ENCODE measurements around the gene PCP4L1. TPM values are rescaled to one million over a fixed set of nuclear protein-coding genes. Genes with fewer than 3 reads are reported as not detected.
"Not testable (repeated sequence)": the region's sequence is repeated elsewhere in the genome, so short reads cannot be mapped to it uniquely, and the experiment has no call there.

The PCP4L1 gene
- total RNA-seq, 2 experiments from 2014 or later = 0.21 to 0.27 TPM

DNA sequence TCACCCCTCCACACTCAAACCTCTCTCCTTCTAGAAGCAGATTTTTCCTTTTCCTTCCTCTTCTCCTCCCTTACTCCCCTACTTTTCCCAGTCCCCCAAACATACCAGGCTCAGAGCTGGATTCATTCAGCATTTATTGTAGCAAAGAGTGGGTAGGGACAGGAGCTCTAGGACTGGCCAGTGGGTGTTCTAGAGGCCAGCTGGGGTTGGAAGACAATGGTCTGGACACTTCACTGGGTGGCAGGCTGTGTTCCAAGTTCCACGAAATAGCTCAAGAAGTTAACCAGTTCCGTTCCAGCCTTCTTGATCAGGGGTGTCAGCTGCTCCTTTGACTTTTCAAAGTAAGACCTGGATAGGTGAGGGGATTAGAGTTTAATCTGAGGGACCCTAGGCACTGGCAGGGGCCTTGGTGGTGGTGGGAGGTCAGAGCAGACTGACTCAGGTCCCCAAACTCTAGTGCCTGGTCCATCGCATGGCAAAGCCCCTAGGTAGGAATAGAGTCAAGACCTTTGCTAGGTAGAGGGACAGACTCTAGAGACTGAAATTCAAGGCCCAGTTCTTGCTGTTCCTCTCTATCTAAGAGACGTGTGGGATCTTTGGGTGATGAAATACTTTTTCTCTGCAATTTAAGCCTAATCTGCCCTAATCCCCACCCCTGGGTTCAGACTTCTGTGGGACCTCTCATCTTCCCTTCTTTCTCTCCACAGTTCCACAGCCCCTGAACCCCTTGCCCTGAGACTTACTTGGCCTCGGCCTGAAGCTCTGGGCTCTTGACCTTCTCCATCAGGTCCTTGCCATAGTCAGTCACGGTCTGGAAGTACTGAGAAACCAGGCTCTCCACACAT, 36.1 kb upstream of the PCP4L1 start:
- no peak for ATAC-seq
- Mint-ChIP-seq H3K36me3 (ENCODE audit: low read depth) (no peaks in the 10 kb centered on the region), H3K4me3 (no peak overlapping the region), H3K27ac (no peak overlapping the region), H3K9me3 (ENCODE audit: low read depth) (no peaks in the 10 kb centered on the region), H3K4me1 (peaks cover 50% of the 10 kb centered on the region), H3K27me3 (no peaks in the 10 kb centered on the region)
- ChIA-PET CTCF (interaction anchor here (0.7 to 7.0 kb wide), 10 partner anchors 14 to 600 kb away, joined by 3 to 108 read pairs (median 3); partner anchors contain the start of gene NDUFS2), POLR2A (interaction anchor here (0.8 kb wide), 1 partner anchor 40 kb away, joined by 4 read pairs; no protein-coding TSS in a partner anchor)
- DNase-seq = no peak
- intact Hi-C loops (cut with DNase I, micrococcal nuclease) = no loop called here

DNA sequence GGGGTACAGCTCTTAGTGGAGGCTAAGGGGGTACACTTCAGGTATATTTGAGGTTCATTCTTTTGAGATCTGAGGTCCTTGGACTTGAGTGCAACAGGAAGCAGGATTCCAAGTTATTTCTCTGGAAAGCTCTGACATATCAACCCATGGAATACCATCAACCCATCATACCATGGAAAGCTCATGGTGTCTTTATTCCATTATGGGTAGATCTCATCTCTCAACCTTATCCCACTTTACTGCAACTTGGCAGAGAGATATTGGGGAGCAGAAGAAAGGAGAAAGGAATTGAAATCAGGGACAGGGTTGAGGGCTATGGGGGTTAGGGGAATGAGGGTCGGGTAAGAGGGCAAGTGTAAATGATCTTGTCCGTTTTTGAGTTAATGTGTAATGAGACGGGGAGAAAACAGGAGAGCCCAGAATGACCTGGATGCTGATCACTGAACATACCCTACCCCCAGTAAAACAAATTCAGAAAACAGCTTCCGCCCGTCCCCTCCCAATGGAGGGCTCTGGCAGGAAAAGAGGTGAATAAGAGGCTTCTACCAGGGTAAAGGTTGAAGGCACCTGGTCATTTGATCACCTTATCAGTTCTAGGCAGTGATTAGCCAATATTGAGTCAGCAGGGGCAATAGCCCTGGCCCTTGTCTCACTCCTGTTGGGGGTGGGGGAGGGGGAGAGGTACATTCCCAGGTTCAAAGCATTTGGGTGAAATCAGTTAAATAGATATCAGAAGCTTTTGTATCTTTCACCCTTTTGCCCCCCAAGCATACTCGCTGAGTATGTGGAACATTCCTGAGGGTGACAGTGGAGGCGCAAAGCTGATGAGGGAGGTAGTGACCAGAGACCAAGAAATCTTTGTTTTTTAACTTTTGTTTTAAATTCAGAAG, 34.5 kb upstream of the PCP4L1 start:
- intact Hi-C loops (cut with DNase I, micrococcal nuclease) = no loop called here
- Mint-ChIP-seq H3K36me3 (ENCODE audit: low read depth) (peaks cover 14% of the 10 kb centered on the region), H3K27me3 (no peaks in the 10 kb centered on the region), H3K4me3 (no peak overlapping the region), H3K4me1 (peaks cover 41% of the 10 kb centered on the region), H3K9me3 (ENCODE audit: low read depth) (no peaks in the 10 kb centered on the region), H3K27ac (no peak overlapping the region)
- ChIA-PET CTCF (interaction anchor here (1.1 to 7.0 kb wide), 9 partner anchors 13 to 159 kb away, joined by 3 to 108 read pairs (median 4); partner anchors contain the start of gene NDUFS2), POLR2A (interaction anchor here (0.5 kb wide), 1 partner anchor 165 kb away, joined by 3 read pairs; no protein-coding TSS in a partner anchor)
- ATAC-seq (no peak), DNase-seq (no peak)

DNA sequence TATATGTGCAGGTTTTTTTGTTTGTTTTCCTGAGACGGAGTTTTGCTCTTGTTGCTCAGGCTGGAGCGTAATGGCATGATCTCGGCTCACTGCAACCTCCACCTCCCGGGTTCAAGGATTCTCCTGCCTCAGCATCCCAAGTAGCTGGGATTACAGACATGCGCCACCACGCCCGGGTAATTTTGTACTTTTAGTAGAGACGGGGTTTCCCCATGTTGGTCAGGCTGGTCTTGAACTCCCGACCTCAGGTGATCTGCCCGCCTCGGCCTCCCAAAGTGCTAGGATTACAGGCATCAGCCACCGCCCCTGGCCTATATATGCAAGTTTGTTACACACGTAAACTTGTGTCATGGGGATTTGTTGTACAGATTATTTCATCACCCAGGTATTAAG, 33.9 kb upstream of the PCP4L1 start:
- H3K27me3 Mint-ChIP-seq; ATAC-seq; H3K9me3 Mint-ChIP-seq (ENCODE audit: low read depth); H3K4me3 Mint-ChIP-seq; DNase-seq: not testable (repeated sequence)
- H3K27ac Mint-ChIP-seq = peak overlapping the region; percentile 87
- CTCF ChIA-PET = interaction anchor here (1.0 to 7.0 kb wide), 10 partner anchors 14 to 165 kb away, joined by 3 to 108 read pairs (median 5); partner anchors contain the start of genes ADAMTS4 and NDUFS2
- POLR2A ChIA-PET = interaction anchor here (1.3 kb wide), 1 partner anchor 166 kb away, joined by 4 read pairs; no protein-coding TSS in a partner anchor
- peaks cover 14% of the 10 kb centered on the region for H3K36me3 Mint-ChIP-seq (ENCODE audit: low read depth)
- H3K4me1 Mint-ChIP-seq = peaks cover 37% of the 10 kb centered on the region
- intact Hi-C loops (cut with DNase I, micrococcal nuclease) = loop anchor here (1.0 to 5.0 kb wide), 14 partner anchors 15 to 1338 kb away; partner anchors contain the start of genes DEDD (in 2 of the 2), PPOX (in 2 of the 2), B4GALT3 (in 1 of the 2) and NDUFS2 (in 1 of the 2)

DNA sequence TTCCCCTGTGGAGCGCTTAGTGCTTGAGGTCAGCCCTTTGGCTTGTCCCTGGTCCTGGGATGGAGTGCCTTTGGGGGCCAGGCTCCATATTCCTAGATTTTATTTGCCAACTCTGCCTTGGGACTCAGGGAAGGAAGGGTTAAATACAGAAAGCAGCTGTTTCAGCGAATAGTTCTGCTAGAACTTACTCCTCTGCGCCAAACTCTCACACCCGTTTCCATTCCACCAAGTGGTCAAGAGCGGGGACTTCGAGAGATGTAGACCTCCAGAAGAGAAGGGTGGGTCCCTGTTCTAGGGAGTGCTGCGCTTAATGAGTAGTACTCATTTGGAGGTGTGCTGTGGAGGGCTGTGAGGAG, 33.4 kb upstream of the PCP4L1 start:
- DNase-seq (peak; percentile 19), ATAC-seq (no peak)
- H3K4me1 Mint-ChIP-seq = peaks cover 33% of the 10 kb centered on the region
- peaks cover 16% of the 10 kb centered on the region for H3K36me3 Mint-ChIP-seq (ENCODE audit: low read depth)
- POLR2A ChIA-PET = interaction anchor here (0.6 to 1.3 kb wide), 18 partner anchors 8 to 1279 kb away, joined by 3 to 16 read pairs (median 4); partner anchors contain the start of genes B4GALT3, NDUFS2, SDHC and UFC1
- intact Hi-C loops (cut with DNase I, micrococcal nuclease) = loop anchor here (1.0 to 5.0 kb wide), 14 partner anchors 16 to 1337 kb away; partner anchors contain the start of genes DEDD (in 2 of the 2), PPOX (in 2 of the 2), B4GALT3 (in 1 of the 2) and NDUFS2 (in 1 of the 2)
- H3K4me3 Mint-ChIP-seq = peak overlapping the region; percentile 14
- no peaks in the 10 kb centered on the region for H3K9me3 Mint-ChIP-seq (ENCODE audit: low read depth)
- H3K27me3 Mint-ChIP-seq = no peaks in the 10 kb centered on the region
- CTCF ChIA-PET = interaction anchor here (0.6 to 7.0 kb wide), 41 partner anchors 9 to 456 kb away, joined by 3 to 108 read pairs (median 5); partner anchors contain the start of genes ADAMTS4, CFAP126, DEDD and FCER1G
- peak overlapping the region; percentile 87 for H3K27ac Mint-ChIP-seq

DNA sequence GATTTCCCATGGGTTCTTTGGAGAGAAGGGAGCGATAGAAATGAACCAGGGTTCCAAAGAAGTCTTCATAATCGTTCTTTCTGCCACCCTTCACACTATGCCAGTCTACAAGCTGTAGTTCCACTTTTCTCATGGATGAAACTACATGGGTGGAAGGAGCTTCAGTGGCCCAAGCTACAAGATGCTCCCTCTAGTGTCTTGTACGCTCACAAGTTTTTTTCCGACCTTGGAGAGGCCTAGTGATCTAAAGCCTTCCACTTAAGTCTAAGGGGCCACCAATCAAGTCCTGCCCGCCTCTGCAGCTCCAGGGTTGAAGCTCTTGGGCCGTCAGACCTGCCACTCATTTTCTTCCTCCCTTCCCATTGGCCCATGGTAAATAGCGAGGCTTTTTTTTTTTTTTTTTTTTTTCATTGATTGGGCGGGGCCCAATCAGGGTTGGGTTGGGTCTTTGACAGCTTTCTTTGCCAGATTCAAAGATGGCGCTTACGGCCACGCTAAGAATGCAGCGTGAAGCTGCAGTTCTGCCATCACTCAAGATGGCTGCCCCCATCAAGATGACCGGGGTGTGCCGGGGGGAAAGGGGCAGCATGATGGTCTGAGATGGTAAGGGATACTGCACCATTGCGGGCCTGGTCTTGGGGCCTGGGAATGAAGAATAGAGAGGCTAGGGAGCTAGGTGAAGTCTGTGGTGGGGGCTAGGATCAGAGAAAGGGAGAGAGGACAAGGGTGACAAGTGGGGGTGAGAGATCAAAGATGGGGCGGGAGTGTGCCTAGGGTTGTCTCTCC, 32.8 kb upstream of the PCP4L1 start, which contains the start of gene TOMM40L:
Gene TOMM40L (plus strand): TSS at position 527 of the 786 bp plus-strand sequence. CDS start 430 bp downstream, outside the sequence.
- Mint-ChIP-seq H3K27ac (peak within 1 kb of the TSS; percentile 98), H3K4me3 (peak within 1 kb of the TSS; percentile 97), H3K36me3 (ENCODE audit: low read depth) (peaks cover 19% of the 10 kb centered on the region), H3K4me1 (peaks cover 33% of the 10 kb centered on the region), H3K27me3 (no peaks in the 10 kb centered on the region), H3K9me3 (ENCODE audit: low read depth) (no peaks in the 10 kb centered on the region)
- peak; percentile 95 for ATAC-seq
- CTCF ChIA-PET = interaction anchor here (0.6 to 7.0 kb wide), 43 partner anchors 10 to 457 kb away, joined by 3 to 108 read pairs (median 4); partner anchors contain the start of genes ADAMTS4, CFAP126, DEDD and FCER1G
- POLR2A ChIA-PET = interaction anchor here (0.6 to 1.3 kb wide), 20 partner anchors 9 to 1280 kb away, joined by 3 to 16 read pairs (median 4); partner anchors contain the start of genes B4GALT3, NDUFS2, SDHC and UFC1
- DNase-seq = peak; percentile 91
- intact Hi-C loops (cut with DNase I, micrococcal nuclease) = loop anchor here (1.0 to 5.0 kb wide), 15 partner anchors 16 to 1337 kb away; partner anchors contain the start of genes DEDD (in 2 of the 2), NDUFS2 (in 2 of the 2), PPOX (in 2 of the 2) and SDHC (in 2 of the 2)

DNA sequence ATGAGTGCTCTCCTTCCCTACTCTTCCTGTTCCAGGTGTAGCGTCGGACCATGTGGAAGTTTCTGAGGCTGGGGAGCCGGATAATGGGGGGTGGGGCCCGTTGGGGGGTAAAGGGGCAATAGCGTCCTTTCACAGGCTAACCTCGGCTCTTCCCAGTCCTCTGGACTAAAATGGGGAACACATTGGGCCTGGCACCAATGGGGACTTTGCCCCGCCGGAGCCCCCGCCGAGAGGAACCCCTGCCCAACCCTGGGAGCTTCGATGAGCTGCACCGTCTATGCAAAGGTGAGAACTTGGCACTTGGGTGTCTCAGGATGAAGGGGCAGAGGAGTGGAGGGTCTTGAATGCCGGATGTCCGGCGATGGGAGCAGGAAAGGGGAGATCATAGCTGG, 32.2 kb upstream of the PCP4L1 start:
- peak overlapping the region; percentile 97 for H3K4me3 Mint-ChIP-seq
- no peaks in the 10 kb centered on the region for H3K9me3 Mint-ChIP-seq (ENCODE audit: low read depth)
- ChIA-PET POLR2A (interaction anchor here (0.8 to 1.3 kb wide), 9 partner anchors 15 to 93 kb away, joined by 3 to 16 read pairs (median 5); partner anchors contain the start of genes B4GALT3 and NDUFS2), CTCF (interaction anchor here (0.6 to 7.0 kb wide), 36 partner anchors 10 to 457 kb away, joined by 3 to 108 read pairs (median 6); partner anchors contain the start of genes CFAP126, DEDD, FCER1G and KLHDC9)
- intact Hi-C loops (cut with DNase I, micrococcal nuclease) = loop anchor here (1.0 to 5.0 kb wide), 5 partner anchors 24 to 1336 kb away; partner anchors contain the start of genes NDUFS2 (in 1 of the 2), PPOX (in 1 of the 2), SDHC (in 1 of the 2) and UAP1 (in 1 of the 2)
- DNase-seq (peak; percentile 18), ATAC-seq (no peak)
- peaks cover 19% of the 10 kb centered on the region for H3K36me3 Mint-ChIP-seq (ENCODE audit: low read depth)
- peak overlapping the region; percentile 98 for H3K27ac Mint-ChIP-seq
- peaks cover 31% of the 10 kb centered on the region for H3K4me1 Mint-ChIP-seq
- H3K27me3 Mint-ChIP-seq = no peaks in the 10 kb centered on the region

DNA sequence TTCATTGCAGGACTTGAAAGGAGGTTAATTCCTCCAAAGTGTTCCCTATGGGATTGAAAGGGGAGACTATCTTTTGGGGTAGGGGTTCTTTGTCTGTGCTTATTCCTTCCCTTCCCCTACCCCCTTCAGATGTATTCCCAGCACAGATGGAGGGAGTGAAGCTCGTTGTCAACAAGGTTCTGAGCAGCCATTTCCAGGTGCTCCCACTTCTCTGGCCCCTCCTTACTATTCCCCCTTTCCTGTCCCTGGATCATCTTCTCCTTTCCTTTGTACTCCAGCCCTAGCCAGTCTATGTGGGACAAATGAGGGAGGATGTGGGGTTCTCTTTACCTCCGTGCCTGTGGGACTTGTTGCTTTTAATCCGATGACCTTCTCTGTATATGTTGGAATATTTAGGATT, 31.8 kb upstream of the PCP4L1 start:
- Mint-ChIP-seq H3K36me3 (ENCODE audit: low read depth) (peaks cover 19% of the 10 kb centered on the region), H3K4me3 (peak overlapping the region; percentile 97), H3K4me1 (peaks cover 30% of the 10 kb centered on the region), H3K27me3 (no peaks in the 10 kb centered on the region), H3K9me3 (ENCODE audit: low read depth) (no peaks in the 10 kb centered on the region), H3K27ac (peak overlapping the region; percentile 65)
- POLR2A ChIA-PET = no interaction called here
- CTCF ChIA-PET = interaction anchor here (0.6 to 7.0 kb wide), 22 partner anchors 9 to 213 kb away, joined by 3 to 108 read pairs (median 6); partner anchors contain the start of genes CFAP126, FCER1G, NDUFS2 and PPOX
- intact Hi-C loops (cut with DNase I, micrococcal nuclease) = loop anchor here (1.0 to 5.0 kb wide), 8 partner anchors 24 to 1336 kb away; partner anchors contain the start of genes NDUFS2 (in 1 of the 2), PPOX (in 1 of the 2), SDHC (in 1 of the 2) and UAP1 (in 1 of the 2)
- ATAC-seq (no peak), DNase-seq (no peak)

DNA sequence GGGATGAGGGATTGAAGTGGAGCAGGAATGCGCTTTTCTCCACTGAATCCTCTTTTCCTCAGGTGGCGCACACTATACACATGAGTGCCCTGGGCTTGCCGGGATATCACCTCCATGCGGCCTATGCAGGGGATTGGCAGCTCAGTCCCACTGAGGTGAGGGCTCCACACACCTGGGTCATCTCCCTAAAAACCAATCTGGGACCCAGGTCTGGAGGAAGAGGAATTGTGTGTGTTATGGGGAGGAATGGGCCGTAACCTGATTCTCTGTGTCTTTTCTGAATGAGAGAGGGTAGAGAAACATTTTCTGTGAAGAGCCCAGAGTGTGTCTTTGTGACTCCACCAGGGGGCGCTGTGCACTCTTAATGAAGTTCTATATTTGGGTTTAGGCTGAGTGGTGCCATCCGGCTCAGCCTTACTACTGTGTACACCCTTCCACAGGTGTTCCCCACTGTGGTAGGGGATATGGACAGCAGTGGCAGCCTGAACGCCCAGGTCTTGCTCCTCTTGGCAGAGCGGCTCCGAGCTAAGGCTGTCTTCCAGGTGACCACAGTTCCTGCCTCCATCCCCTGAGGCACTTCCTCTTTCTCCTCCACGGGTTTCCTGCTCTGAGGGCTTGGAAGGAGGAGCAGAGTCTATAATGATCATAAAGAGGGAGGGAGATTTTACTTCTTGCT, 31.2 kb upstream of the PCP4L1 start:
- Mint-ChIP-seq H3K27ac (peak overlapping the region; percentile 65), H3K4me1 (peaks cover 28% of the 10 kb centered on the region), H3K27me3 (no peaks in the 10 kb centered on the region), H3K9me3 (ENCODE audit: low read depth) (no peaks in the 10 kb centered on the region), H3K4me3 (peak overlapping the region; percentile 97), H3K36me3 (ENCODE audit: low read depth) (peaks cover 19% of the 10 kb centered on the region)
- ChIA-PET CTCF (interaction anchor here (0.6 to 7.0 kb wide), 21 partner anchors 9 to 156 kb away, joined by 3 to 108 read pairs (median 7); partner anchors contain the start of genes FCER1G, NDUFS2, PPOX and SDHC), POLR2A (no interaction called here)
- intact Hi-C loops (cut with DNase I, micrococcal nuclease) = loop anchor here (1.0 to 5.0 kb wide), 7 partner anchors 60 to 1335 kb away; partner anchors contain the start of genes PPOX (in 1 of the 2), SDHC (in 1 of the 2) and UAP1 (in 1 of the 2)
- DNase-seq (peak; percentile 96), ATAC-seq (peak; percentile 47)

DNA sequence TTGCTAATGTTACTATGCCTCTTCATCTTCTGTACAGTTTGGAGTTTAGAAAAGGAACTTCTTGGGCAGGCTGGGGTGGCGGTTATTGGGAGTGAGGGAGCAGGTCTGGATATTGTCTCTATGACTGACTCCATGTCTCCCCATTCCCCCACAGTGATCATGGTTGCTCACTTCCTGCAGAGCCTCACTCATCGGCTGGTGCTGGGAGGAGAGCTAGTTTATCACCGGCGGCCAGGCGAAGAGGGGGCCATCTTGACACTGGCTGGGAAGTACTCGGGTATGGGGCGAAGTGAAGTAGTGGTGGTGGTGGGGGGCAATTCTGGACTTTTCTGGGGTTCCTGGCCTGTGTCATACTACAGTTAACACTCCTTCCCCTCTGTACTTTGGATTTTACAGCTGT, 30.5 kb upstream of the PCP4L1 start:
- ChIA-PET POLR2A (no interaction called here), CTCF (interaction anchor here (0.6 to 7.0 kb wide), 12 partner anchors 8 to 155 kb away, joined by 3 to 89 read pairs (median 6); partner anchors contain the start of genes FCER1G, NDUFS2 and PPOX)
- intact Hi-C loops (cut with DNase I, micrococcal nuclease) = loop anchor here (5.0 kb wide), 3 partner anchors 61 to 1334 kb away; partner anchors contain the start of genes PPOX (in 1 of the 2) and UAP1 (in 1 of the 2)
- peaks cover 19% of the 10 kb centered on the region for H3K36me3 Mint-ChIP-seq (ENCODE audit: low read depth)
- H3K4me3 Mint-ChIP-seq = peak overlapping the region; percentile 97
- peak overlapping the region; percentile 55 for H3K27ac Mint-ChIP-seq
- H3K4me1 Mint-ChIP-seq = peaks cover 28% of the 10 kb centered on the region
- H3K27me3 Mint-ChIP-seq = no peaks in the 10 kb centered on the region
- no peaks in the 10 kb centered on the region for H3K9me3 Mint-ChIP-seq (ENCODE audit: low read depth)
- no peak for ATAC-seq
- DNase-seq = no peak

All from activated CD4-positive, alpha-beta T cell treated with anti-CD3 and anti-CD28 coated beads for 36 hours (primary cell).